PC-9 (cell line): ENCODE measurements around the gene LTC4S. TPM values are rescaled to one million over a fixed set of nuclear protein-coding genes. Genes with fewer than 3 reads are reported as not detected.

ENCODE experiments used
- BruUV-seq: library from RNA; stranded (reverse); fragments of 400-500 nt; replicated peaks from 2 replicates; lab custom pipeline; 2021; lab: Mats Ljungman, UMichigan
- CTCF ChIA-PET: fragments of 300-600 bp; sonication (Branson Sonifier 250); formaldehyde crosslinking; loops from one replicate; lab custom pipeline; 2022; ENCODE audit warnings: antibody characterized with exemption; lab: Charles Lee
- POLR2A ChIA-PET: fragments of 300-600 bp; sonication (Branson Sonifier 250); formaldehyde crosslinking; loops from one replicate; lab custom pipeline; 2022; ENCODE audit warnings: antibody characterized with exemption; ENCODE audit not compliant: unreplicated experiment; lab: Charles Lee
- DNase-seq, 2 experiments: peaks; one replicate each; pipeline versions ENCODE4 v3.0.0 to v3.0.0-alpha.2; 2015 to 2022; ENCODE audit warnings: mixed read lengths in 1 of 2
- H2AFZ ChIP-seq: fragments of 200-600 bp; sonication (generic); 2 replicates; pipeline ENCODE4 v1.8.1; 2017; ENCODE audit warnings: antibody characterized with exemption
- H3F3A ChIP-seq: fragments of 200-600 bp; sonication (generic); 2 replicates; pipeline ENCODE4 v1.8.1; 2017; ENCODE audit warnings: antibody characterized with exemption, mild to moderate bottlenecking, low read depth; ENCODE audit not compliant: insufficient read depth
- H3K27ac ChIP-seq: fragments of 200-600 bp; sonication (generic); 2 replicates; pipeline ENCODE4 v1.6.1; 2016; ENCODE audit warnings: mixed run types
- H3K27me3 ChIP-seq: fragments of 200-600 bp; sonication (generic); 2 replicates; pipeline ENCODE4 v1.6.1; 2016; ENCODE audit warnings: low read depth, mixed run types; ENCODE audit not compliant: insufficient read depth
- H3K36me3 ChIP-seq: fragments of 200-600 bp; sonication (generic); 2 replicates; pipeline ENCODE4 v1.6.1; 2016; ENCODE audit warnings: low read depth, mixed run types
- H3K4me1 ChIP-seq: fragments of 200-600 bp; sonication (generic); replicated peaks from 2 replicates; pipeline ENCODE4 v1.6.1; 2016; ENCODE audit warnings: mixed run types; ENCODE audit not compliant: insufficient read depth
- H3K4me2 ChIP-seq: fragments of 200-600 bp; sonication (generic); 2 replicates; pipeline ENCODE4 v1.6.1; 2017; ENCODE audit warnings: mixed run types
- H3K4me3 ChIP-seq: fragments of 200-600 bp; sonication (generic); 2 replicates; pipeline ENCODE4 v1.6.1; 2016; ENCODE audit warnings: mixed run types
- H3K79me2 ChIP-seq: fragments of 200-600 bp; sonication (generic); 2 replicates; pipeline ENCODE4 v1.6.1; 2017; ENCODE audit warnings: low read depth, mixed run types
- H3K9me2 ChIP-seq: fragments of 200-600 bp; sonication (generic); 2 replicates; pipeline ENCODE4 v1.8.1; 2017; ENCODE audit warnings: mild to moderate bottlenecking; ENCODE audit not compliant: insufficient read depth
- H3K9me3 ChIP-seq: fragments of 200-600 bp; sonication (generic); 2 replicates; pipeline ENCODE4 v1.8.1; 2016; ENCODE audit warnings: low read depth; ENCODE audit not compliant: insufficient read depth
- H4K20me1 ChIP-seq: fragments of 200-600 bp; sonication (generic); 2 replicates; pipeline ENCODE4 v1.8.1; 2017; ENCODE audit not compliant: insufficient read depth
- EZH2 ChIP-seq: fragments of 200-600 bp; sonication (generic); IDR thresholded peaks from 2 replicates; pipeline ENCODE4 v1.8.0; 2017; ENCODE audit warnings: antibody characterized with exemption, low read depth
- intact Hi-C: fragments of 100-400 bp; cut with micrococcal nuclease; formaldehyde crosslinking; loops from one replicate; pipeline ENCODE4 v1.10.0; 2022; ENCODE audit not compliant: unreplicated experiment
- total RNA-seq: library from RNA; stranded (reverse); gene quantifications from 2 replicates; pipeline ENCODE4 v1.2.3, GENCODE V29; 2021
- TF ChIP-seq, protein P1 (sequence below): fragments of 200-600 bp; sonication (generic); conservative IDR thresholded peaks from 2 replicates; pipeline ENCODE4 v1.6.1; 2017; ENCODE audit warnings: mixed run types, antibody characterized with exemption, mild to moderate bottlenecking, moderate library complexity

The LTC4S gene
- total RNA-seq, 1 experiment from 2014 or later = 9.7 TPM

DNA sequence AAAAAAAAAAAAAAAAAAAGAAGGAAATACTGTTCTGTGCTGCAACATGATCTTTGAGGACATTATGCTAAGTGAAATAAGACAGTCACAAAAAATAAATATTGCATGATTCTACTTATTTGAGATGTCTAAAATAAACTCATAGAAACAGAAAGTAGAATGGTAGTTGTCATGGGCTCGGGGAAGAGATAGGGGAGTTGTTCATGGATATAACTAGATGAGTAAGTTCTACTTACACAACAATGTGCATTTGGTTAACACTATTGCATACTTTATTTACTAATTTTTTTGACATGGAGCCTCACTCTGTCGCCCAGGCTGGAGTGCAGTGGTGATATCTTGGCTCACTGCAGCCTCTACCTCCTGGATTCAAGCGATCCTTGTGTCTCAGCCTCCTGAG, 46.0 kb upstream of the LTC4S start:
- no peak for DNase-seq
- CTCF ChIA-PET = no interaction called here
- H3K9me2 ChIP-seq = no peaks in the 10 kb centered on the region

DNA sequence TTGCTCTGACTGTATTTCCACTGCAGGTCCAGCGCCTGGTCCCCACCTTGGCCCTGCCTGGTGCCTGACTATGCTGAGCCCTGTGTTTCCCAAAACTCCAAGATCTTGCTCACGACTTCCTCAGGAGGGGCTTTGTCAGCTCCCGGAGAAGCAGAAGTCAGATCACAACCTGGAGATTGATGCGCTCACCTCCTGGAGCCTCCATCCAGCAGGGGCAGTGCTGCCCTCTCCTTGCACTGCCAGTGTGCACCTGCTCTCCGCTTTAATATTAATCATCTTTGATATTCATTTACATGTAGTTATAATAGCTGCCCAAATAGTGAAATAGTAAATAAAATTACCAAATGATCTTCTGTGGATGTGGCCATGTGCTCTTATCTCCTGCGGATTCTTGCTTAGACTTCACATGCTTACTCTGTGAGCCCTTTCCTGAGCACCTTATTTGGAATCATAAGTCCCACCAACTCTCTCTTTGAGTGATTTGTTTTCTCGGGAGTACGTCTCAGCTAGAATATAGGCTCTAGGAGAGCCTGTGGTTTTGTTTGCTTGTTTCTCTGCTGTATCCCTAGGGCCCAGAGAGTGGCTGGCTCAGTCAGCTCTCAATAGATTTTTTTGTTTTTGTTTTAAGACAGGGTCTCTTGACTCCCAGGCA, 43.8 kb upstream of the LTC4S start:
- no TSS peak for BruUV-seq
- H4K20me1 ChIP-seq = peaks cover 16% of the 10 kb centered on the region

More for the DNA sequence above, 46.0 kb upstream of the LTC4S start:
- no peaks in the 10 kb centered on the region for H3K36me3 ChIP-seq
- BruUV-seq = no TSS peak
- H3K4me1 ChIP-seq = no peaks in the 10 kb centered on the region
- H3K27ac ChIP-seq = no peak overlapping the region
- H3K4me2 ChIP-seq = no peak overlapping the region
- peaks cover 5% of the 10 kb centered on the region; the same call in 1 of the 2 replicates for H4K20me1 ChIP-seq
- no peaks in the 10 kb centered on the region for H3K9me3 ChIP-seq
- H3K79me2 ChIP-seq = peaks cover 59% of the 10 kb centered on the region
- no peaks in the 10 kb centered on the region for H3F3A ChIP-seq
- H3K4me3 ChIP-seq = no peak overlapping the region
- no peaks in the 10 kb centered on the region for H3K27me3 ChIP-seq
- intact Hi-C loops = no loop called here
- no peak overlapping the region for H2AFZ ChIP-seq
- POLR2A ChIA-PET = no interaction called here
- TF ChIP-seq EZH2 = no peak
- TF ChIP-seq, protein P1, sequence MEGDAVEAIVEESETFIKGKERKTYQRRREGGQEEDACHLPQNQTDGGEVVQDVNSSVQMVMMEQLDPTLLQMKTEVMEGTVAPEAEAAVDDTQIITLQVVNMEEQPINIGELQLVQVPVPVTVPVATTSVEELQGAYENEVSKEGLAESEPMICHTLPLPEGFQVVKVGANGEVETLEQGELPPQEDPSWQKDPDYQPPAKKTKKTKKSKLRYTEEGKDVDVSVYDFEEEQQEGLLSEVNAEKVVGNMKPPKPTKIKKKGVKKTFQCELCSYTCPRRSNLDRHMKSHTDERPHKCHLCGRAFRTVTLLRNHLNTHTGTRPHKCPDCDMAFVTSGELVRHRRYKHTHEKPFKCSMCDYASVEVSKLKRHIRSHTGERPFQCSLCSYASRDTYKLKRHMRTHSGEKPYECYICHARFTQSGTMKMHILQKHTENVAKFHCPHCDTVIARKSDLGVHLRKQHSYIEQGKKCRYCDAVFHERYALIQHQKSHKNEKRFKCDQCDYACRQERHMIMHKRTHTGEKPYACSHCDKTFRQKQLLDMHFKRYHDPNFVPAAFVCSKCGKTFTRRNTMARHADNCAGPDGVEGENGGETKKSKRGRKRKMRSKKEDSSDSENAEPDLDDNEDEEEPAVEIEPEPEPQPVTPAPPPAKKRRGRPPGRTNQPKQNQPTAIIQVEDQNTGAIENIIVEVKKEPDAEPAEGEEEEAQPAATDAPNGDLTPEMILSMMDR = no peak

DNA sequence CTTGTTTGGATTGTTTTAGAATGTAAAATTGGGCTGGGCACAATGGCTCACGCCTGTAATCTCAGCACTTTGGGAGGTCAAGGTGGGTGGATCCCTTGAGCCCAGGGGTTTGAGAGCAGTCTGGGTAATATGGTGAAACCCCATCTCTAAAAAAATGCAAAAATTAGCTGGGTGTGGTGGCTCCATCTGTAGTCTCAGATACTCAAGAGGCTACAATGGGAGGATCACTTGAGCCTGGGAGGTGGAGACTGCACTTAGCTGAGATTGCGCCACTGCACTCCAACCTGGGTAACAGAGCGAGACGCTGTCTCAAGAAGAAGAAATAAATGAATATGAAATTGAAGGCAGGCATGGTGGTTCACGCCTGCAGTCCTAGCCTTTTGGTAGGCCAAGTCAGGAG, 39.8 kb upstream of the LTC4S start:
- Histone ChIP-seq H3K4me1 (peaks cover under 1% of the 10 kb centered on the region; the same call in 1 of the 2 replicates), H2AFZ (no peak overlapping the region), H3K36me3 (no peaks in the 10 kb centered on the region), H3K4me2 (no peak overlapping the region), H3K27ac (no peak overlapping the region), H3K27me3 (no peaks in the 10 kb centered on the region), H3K9me3 (no peaks in the 10 kb centered on the region), H3K79me2 (peaks cover 73% of the 10 kb centered on the region), H4K20me1 (peaks cover 26% of the 10 kb centered on the region), H3K9me2 (no peaks in the 10 kb centered on the region), H3K4me3 (no peak overlapping the region), H3F3A (no peaks in the 10 kb centered on the region)
- POLR2A ChIA-PET = interaction anchor here (0.6 kb wide), 1 partner anchor 74 kb away, joined by 26 read pairs; no protein-coding TSS in a partner anchor
- TF ChIP-seq, protein P1 = no peak
- no peak for TF ChIP-seq EZH2
- BruUV-seq = no TSS peak
- CTCF ChIA-PET = no interaction called here
- no peak for DNase-seq
- intact Hi-C loops = no loop called here

More for the DNA sequence above, 43.8 kb upstream of the LTC4S start:
- no peak for TF ChIP-seq EZH2
- TF ChIP-seq, protein P1 = no peak
- POLR2A ChIA-PET = interaction anchor here (0.6 to 0.7 kb wide), 2 partner anchors 87 to 317 kb away, joined by 5 to 6 read pairs; no protein-coding TSS in a partner anchor
- H3K9me3 ChIP-seq = no peaks in the 10 kb centered on the region
- no peaks in the 10 kb centered on the region for H3K4me1 ChIP-seq
- H2AFZ ChIP-seq = no peak overlapping the region
- no peaks in the 10 kb centered on the region for H3F3A ChIP-seq
- peaks cover 68% of the 10 kb centered on the region for H3K79me2 ChIP-seq
- H3K36me3 ChIP-seq = no peaks in the 10 kb centered on the region
- no peak for DNase-seq
- H3K4me2 ChIP-seq = no peak overlapping the region
- no peaks in the 10 kb centered on the region for H3K27me3 ChIP-seq
- H3K9me2 ChIP-seq = no peaks in the 10 kb centered on the region
- intact Hi-C loops = no loop called here
- CTCF ChIA-PET = interaction anchor here (0.6 kb wide), 1 partner anchor 65 kb away, joined by 4 read pairs; no protein-coding TSS in a partner anchor
- no peak overlapping the region for H3K4me3 ChIP-seq
- no peak overlapping the region for H3K27ac ChIP-seq
